ENCODE data around the gene GLRA1. TPM values are rescaled to one million over a fixed set of nuclear protein-coding genes. Genes with fewer than 3 reads are reported as not detected.

Gene GLRA1
- total RNA-seq, 1 experiment from 2014 or later = not detected

GRCh38 chr5:151881621-151882225 lies 42.9 kb downstream of the GLRA1 start:
- CTCF ChIA-PET = no interaction called here
- Histone ChIP-seq H3K4me3 (ENCODE audit: low read depth, low read length) (no peak overlapping the region), H3K36me3 (ENCODE audit: control insufficient read depth, insufficient read depth, low read length) (no peaks in the 10 kb centered on the region), H3K4me1 (no peaks in the 10 kb centered on the region), H3K27me3 (replicated peaks; ENCODE audit: control insufficient read depth, insufficient read depth, low read length) (no peaks in the 10 kb centered on the region), H3K9me3 (no peaks in the 10 kb centered on the region)
- Mint-ChIP-seq H3K4me3 (ENCODE audit: unreplicated experiment) (no peak overlapping the region), H3K36me3 (ENCODE audit: insufficient read depth, unreplicated experiment) (no peaks in the 10 kb centered on the region), H3K27ac (ENCODE audit: unreplicated experiment) (no peak overlapping the region), H3K9me3 (ENCODE audit: unreplicated experiment) (peaks cover 19% of the 10 kb centered on the region), H3K27me3 (ENCODE audit: insufficient read depth, unreplicated experiment) (no peaks in the 10 kb centered on the region), H3K4me1 (ENCODE audit: low read depth, unreplicated experiment) (no peaks in the 10 kb centered on the region)
- TF ChIP-seq CTCF (IDR thresholded peaks at IDR 0.05; ENCODE audit: insufficient read depth in 1 of 2, low read depth in 1 of 2, low read length in 1 of 2, severe bottlenecking in 1 of 2, unreplicated experiment in 1 of 2) = no peak
- DNase-seq = no peak
- BruUV-seq (replicated peaks) = no TSS peak
- intact Hi-C loops (cut with micrococcal nuclease; ENCODE audit: unreplicated experiment) = no loop called here
- POLR2A ChIA-PET = no interaction called here

GRCh38 chr5:151880324-151880723 lies 44.3 kb downstream of the GLRA1 start:
- H3K4me3 Mint-ChIP-seq (ENCODE audit: unreplicated experiment) = no peak overlapping the region
- H3K36me3 ChIP-seq (ENCODE audit: control insufficient read depth, insufficient read depth, low read length) = no peaks in the 10 kb centered on the region
- H3K9me3 Mint-ChIP-seq (ENCODE audit: unreplicated experiment) = peaks cover 19% of the 10 kb centered on the region
- CTCF ChIA-PET = no interaction called here
- H3K9me3 ChIP-seq = no peaks in the 10 kb centered on the region
- no peaks in the 10 kb centered on the region for H3K27me3 Mint-ChIP-seq (ENCODE audit: insufficient read depth, unreplicated experiment)
- no peaks in the 10 kb centered on the region for H3K27me3 ChIP-seq (replicated peaks; ENCODE audit: control insufficient read depth, insufficient read depth, low read length)
- H3K4me1 Mint-ChIP-seq (ENCODE audit: low read depth, unreplicated experiment) = no peaks in the 10 kb centered on the region
- intact Hi-C loops (cut with micrococcal nuclease; ENCODE audit: unreplicated experiment) = no loop called here
- no peak for TF ChIP-seq CTCF (IDR thresholded peaks at IDR 0.05; ENCODE audit: insufficient read depth in 1 of 2, low read depth in 1 of 2, low read length in 1 of 2, severe bottlenecking in 1 of 2, unreplicated experiment in 1 of 2)
- POLR2A ChIA-PET = no interaction called here
- BruUV-seq (replicated peaks) = no TSS peak
- no peaks in the 10 kb centered on the region for H3K4me1 ChIP-seq
- DNase-seq = no peak
- H3K4me3 ChIP-seq (ENCODE audit: low read depth, low read length) = no peak overlapping the region
- H3K36me3 Mint-ChIP-seq (ENCODE audit: insufficient read depth, unreplicated experiment) = no peaks in the 10 kb centered on the region
- H3K27ac Mint-ChIP-seq (ENCODE audit: unreplicated experiment) = no peak overlapping the region

- Mint-ChIP-seq H3K4me3 (ENCODE audit: unreplicated experiment) (no peak overlapping the region), H3K4me1 (ENCODE audit: low read depth, unreplicated experiment) (no peaks in the 10 kb centered on the region), H3K36me3 (ENCODE audit: insufficient read depth, unreplicated experiment) (no peaks in the 10 kb centered on the region), H3K27me3 (ENCODE audit: insufficient read depth, unreplicated experiment) (no peaks in the 10 kb centered on the region), H3K27ac (ENCODE audit: unreplicated experiment) (no peak overlapping the region), H3K9me3 (ENCODE audit: unreplicated experiment) (peaks cover 10% of the 10 kb centered on the region)
- ChIA-PET POLR2A (no interaction called here), CTCF (interaction anchor here (0.7 kb wide), 1 partner anchor 319 kb away, joined by 3 read pairs; no protein-coding TSS in a partner anchor)
- H3K4me3 ChIP-seq (ENCODE audit: low read depth, low read length) = no peak overlapping the region
- H3K4me1 ChIP-seq = no peaks in the 10 kb centered on the region
- DNase-seq = no peak
- H3K36me3 ChIP-seq (ENCODE audit: control insufficient read depth, insufficient read depth, low read length) = no peaks in the 10 kb centered on the region
- intact Hi-C loops (cut with micrococcal nuclease; ENCODE audit: unreplicated experiment) = no loop called here
- no peaks in the 10 kb centered on the region for H3K9me3 ChIP-seq
- H3K27me3 ChIP-seq (replicated peaks; ENCODE audit: control insufficient read depth, insufficient read depth, low read length) = no peaks in the 10 kb centered on the region
- TF ChIP-seq CTCF (IDR thresholded peaks at IDR 0.05; ENCODE audit: insufficient read depth in 1 of 2, low read depth in 1 of 2, low read length in 1 of 2, severe bottlenecking in 1 of 2, unreplicated experiment in 1 of 2) = no peak
- BruUV-seq (replicated peaks) = no TSS peak
These were observed 51.0 kb downstream of the GLRA1 start for GRCh38 chr5:151873701-151874100.
